Prostate gland (tissue), 2 donors: ENCODE results near the gene KRTAP6-2.

Experiments used
- POLR2A ChIP-seq: fragments of 450-650 bp; IDR thresholded peaks from one replicate; pipeline ENCODE4 v1.6.1; 2016; ENCODE audit warnings: antibody characterized with exemption, mild to moderate bottlenecking
- POLR2AphosphoS5 ChIP-seq: sonication (generic); formaldehyde crosslinking; IDR thresholded peaks from one replicate; pipeline ENCODE4 v1.6.1; 2017; ENCODE audit warnings: antibody characterized with exemption
- TF ChIP-seq, protein P1 (sequence below), 4 experiments: fragments of 200-600 bp in 2 of 4; fragments of 450-650 bp in 2 of 4; sonication (generic) in 2 of 4; IDR thresholded peaks; 1 replicate in 3 of 4; 2 replicates in 1 of 4; pipeline ENCODE4 v1.5.1; 2016 to 2019; ENCODE audit warnings: antibody characterized with exemption in 4 of 4, mild to moderate bottlenecking in 2 of 4, moderate library complexity in 2 of 4

DNA sequence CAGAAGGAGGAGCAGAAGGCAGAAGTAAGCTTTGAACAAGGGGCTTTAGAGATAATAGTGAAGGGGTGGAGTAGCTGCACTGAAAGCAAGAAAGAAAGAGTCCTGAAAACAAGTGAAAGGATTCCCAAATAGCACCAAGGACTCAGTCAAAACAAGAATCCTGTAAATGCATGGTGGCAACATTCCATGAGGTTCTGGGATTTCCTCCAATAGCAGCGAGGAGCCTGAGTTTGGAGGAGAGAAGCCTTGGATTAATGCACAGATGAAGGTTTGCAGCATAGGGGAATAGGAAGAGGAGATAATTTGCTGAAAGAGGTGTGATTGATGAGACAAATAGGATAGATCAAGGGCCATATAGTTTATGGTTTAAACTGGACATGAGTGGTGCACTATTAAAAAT, 19.4 kb downstream of the KRTAP6-2 start:
- no peak for TF ChIP-seq POLR2A
- TF ChIP-seq, protein P1, sequence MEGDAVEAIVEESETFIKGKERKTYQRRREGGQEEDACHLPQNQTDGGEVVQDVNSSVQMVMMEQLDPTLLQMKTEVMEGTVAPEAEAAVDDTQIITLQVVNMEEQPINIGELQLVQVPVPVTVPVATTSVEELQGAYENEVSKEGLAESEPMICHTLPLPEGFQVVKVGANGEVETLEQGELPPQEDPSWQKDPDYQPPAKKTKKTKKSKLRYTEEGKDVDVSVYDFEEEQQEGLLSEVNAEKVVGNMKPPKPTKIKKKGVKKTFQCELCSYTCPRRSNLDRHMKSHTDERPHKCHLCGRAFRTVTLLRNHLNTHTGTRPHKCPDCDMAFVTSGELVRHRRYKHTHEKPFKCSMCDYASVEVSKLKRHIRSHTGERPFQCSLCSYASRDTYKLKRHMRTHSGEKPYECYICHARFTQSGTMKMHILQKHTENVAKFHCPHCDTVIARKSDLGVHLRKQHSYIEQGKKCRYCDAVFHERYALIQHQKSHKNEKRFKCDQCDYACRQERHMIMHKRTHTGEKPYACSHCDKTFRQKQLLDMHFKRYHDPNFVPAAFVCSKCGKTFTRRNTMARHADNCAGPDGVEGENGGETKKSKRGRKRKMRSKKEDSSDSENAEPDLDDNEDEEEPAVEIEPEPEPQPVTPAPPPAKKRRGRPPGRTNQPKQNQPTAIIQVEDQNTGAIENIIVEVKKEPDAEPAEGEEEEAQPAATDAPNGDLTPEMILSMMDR (IDR thresholded peaks at IDR 0.05), result no peak
- no peak for TF ChIP-seq POLR2AphosphoS5
